ENCODE data around the gene DHX34.

DNA sequence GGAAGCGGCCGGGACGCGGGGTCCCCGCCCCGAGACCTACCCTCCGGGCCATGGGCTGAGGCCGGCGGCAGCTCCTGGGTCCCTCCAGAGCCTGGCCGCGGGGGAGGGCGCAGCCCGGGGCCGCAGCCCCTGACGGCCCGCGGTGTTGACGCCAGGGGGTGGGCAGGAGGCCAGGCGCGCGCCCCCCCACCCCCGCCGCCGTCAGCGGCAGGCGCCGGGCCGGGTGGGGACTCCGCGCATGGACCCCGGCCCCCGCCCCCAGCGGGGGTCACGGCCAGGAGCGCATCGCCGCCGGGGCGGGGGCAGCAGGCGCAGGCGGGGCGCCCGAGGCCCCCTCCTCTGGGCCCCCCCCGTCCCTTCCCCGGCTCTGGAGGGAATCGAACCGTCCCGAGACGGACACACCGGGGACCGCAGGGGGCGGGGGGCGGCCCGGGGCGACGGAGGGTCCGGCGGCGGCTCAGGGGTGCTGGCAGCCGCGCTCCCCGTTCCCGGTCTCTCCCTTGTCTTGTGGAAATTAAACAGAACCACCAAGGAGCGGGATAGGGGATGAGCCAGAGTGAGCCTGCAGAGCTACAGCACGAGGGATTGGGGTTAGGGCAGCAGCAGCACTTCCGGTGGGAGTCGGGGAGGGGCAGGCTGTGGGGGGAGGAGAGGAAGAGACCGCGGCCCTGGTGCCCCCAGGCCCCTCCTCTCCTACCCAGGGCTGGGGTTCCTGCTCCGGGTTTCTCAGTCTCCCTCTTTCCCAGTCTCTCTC lies 70.1 kb downstream of the DHX34 start, which contains the start of gene MEIS3:
- no peak for TF ChIP-seq ZNF124 (CRISPR knock-in tag; IDR thresholded peaks at IDR 0.05)
- TF ChIP-seq, protein P1, sequence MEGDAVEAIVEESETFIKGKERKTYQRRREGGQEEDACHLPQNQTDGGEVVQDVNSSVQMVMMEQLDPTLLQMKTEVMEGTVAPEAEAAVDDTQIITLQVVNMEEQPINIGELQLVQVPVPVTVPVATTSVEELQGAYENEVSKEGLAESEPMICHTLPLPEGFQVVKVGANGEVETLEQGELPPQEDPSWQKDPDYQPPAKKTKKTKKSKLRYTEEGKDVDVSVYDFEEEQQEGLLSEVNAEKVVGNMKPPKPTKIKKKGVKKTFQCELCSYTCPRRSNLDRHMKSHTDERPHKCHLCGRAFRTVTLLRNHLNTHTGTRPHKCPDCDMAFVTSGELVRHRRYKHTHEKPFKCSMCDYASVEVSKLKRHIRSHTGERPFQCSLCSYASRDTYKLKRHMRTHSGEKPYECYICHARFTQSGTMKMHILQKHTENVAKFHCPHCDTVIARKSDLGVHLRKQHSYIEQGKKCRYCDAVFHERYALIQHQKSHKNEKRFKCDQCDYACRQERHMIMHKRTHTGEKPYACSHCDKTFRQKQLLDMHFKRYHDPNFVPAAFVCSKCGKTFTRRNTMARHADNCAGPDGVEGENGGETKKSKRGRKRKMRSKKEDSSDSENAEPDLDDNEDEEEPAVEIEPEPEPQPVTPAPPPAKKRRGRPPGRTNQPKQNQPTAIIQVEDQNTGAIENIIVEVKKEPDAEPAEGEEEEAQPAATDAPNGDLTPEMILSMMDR (IDR thresholded peaks at IDR 0.05 in 2 of 3, conservative IDR thresholded peaks at IDR 0.05 in 1 of 3; ENCODE audit: insufficient read depth in 2 of 3, low read depth in 1 of 3, low read length in 3 of 3) = no peak
- TF ChIP-seq NFATC3 (IDR thresholded peaks at IDR 0.05) = no peak
- TF ChIP-seq, protein P2, sequence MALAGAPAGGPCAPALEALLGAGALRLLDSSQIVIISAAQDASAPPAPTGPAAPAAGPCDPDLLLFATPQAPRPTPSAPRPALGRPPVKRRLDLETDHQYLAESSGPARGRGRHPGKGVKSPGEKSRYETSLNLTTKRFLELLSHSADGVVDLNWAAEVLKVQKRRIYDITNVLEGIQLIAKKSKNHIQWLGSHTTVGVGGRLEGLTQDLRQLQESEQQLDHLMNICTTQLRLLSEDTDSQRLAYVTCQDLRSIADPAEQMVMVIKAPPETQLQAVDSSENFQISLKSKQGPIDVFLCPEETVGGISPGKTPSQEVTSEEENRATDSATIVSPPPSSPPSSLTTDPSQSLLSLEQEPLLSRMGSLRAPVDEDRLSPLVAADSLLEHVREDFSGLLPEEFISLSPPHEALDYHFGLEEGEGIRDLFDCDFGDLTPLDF (CRISPR knock-in tag; IDR thresholded peaks at IDR 0.05) = no peak
- TF ChIP-seq RNF2 (IDR thresholded peaks at IDR 0.05) = no peak
- TF ChIP-seq ZNF274 (IDR thresholded peaks at IDR 0.05; ENCODE audit: borderline replicate concordance, low read depth, low read length) = no peak
- no peak for TF ChIP-seq HNRNPK (IDR thresholded peaks at IDR 0.05; ENCODE audit: low read depth, low read length, poor library complexity, severe bottlenecking)
- no peak for TF ChIP-seq FOS (IDR thresholded peaks at IDR 0.05; ENCODE audit: extremely low read depth, insufficient read length)
- no peak for TF ChIP-seq CHD1 (IDR thresholded peaks at IDR 0.05; ENCODE audit: low read length)
- no peak for TF ChIP-seq POLR2A (conservative IDR thresholded peaks at IDR 0.05)
